ENCODE measurements around the gene GFPT1.

DNA sequence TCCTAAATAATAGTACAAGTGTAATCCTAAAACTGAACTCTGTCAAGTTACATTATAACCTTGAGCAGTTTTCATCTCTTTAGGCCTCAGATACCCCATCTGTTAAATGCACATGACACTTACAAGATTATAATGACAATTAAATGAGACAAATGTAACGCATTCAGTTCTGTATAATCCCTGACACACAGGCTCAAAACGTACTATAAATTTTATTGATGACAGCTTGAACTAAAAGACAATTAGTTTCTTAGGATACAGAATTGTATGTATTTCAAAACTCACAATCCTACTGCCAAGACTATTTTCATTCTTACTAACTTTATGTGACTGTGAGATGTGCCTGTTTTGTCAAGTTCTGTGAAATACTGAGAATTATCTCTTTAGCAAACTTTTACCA lies 56.2 kb downstream of the GFPT1 start:
- no peak for TF ChIP-seq POLR2A (IDR thresholded peaks at IDR 0.05)
- TF ChIP-seq, protein P1, sequence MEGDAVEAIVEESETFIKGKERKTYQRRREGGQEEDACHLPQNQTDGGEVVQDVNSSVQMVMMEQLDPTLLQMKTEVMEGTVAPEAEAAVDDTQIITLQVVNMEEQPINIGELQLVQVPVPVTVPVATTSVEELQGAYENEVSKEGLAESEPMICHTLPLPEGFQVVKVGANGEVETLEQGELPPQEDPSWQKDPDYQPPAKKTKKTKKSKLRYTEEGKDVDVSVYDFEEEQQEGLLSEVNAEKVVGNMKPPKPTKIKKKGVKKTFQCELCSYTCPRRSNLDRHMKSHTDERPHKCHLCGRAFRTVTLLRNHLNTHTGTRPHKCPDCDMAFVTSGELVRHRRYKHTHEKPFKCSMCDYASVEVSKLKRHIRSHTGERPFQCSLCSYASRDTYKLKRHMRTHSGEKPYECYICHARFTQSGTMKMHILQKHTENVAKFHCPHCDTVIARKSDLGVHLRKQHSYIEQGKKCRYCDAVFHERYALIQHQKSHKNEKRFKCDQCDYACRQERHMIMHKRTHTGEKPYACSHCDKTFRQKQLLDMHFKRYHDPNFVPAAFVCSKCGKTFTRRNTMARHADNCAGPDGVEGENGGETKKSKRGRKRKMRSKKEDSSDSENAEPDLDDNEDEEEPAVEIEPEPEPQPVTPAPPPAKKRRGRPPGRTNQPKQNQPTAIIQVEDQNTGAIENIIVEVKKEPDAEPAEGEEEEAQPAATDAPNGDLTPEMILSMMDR (IDR thresholded peaks at IDR 0.05), result no peak
